Pulmonary artery endothelial cell (primary cell): ENCODE data around the gene LDHAL6A. TPM values are rescaled to one million over a fixed set of nuclear protein-coding genes. Genes with fewer than 3 reads are reported as not detected.
A peak's percentile ranks its signal among the peaks of the same experiment; 100 is the strongest.

Experiments
- DNase-seq: peaks from one replicate; pipeline ENCODE4 v3.0.0-alpha.2; 2011; ENCODE audit warnings: low read depth, low spot score
- total RNA-seq: library from RNA; depleted of rRNA; stranded (reverse); fragments of >200 nt; gene quantifications from 2 replicates; pipeline ENCODE4 v1.2.3, GENCODE V29; 2014

LDHAL6A gene
- total RNA-seq, 1 donor from 2014 or later, result not detected

DNA sequence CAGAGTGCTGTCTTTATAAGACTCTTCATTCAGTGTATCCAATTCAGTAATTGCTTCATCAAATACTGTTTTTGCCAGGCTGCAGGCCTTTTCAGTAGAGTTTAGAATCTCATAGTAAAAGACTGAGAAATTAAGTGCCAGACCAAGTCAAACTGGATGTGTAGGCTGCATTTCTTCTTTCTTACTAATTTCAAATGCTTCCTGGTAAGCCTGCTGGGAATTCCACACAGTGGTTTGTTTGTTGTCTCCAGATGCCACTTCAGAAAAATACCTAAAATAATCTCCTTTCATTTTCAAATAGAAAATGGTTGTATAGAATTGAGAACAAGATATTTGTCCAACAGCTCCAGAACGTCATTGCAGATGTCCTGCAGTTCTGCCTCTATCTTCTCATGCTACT, 34.7 kb downstream of the LDHAL6A start:
- DNase-seq, result no peak

GRCh38 chr11:18490736-18491485, 35.3 kb downstream of the LDHAL6A start:
- DNase-seq, result no peak

- no peak for DNase-seq
Observed at GRCh38 chr11:18491924-18492323, 36.3 kb downstream of the LDHAL6A start.

- no peak for DNase-seq
Observed at GRCh38 chr11:18492888-18493287, 37.2 kb downstream of the LDHAL6A start.

GRCh38 chr11:18493310-18493709, 37.7 kb downstream of the LDHAL6A start:
- DNase-seq, result no peak

DNA sequence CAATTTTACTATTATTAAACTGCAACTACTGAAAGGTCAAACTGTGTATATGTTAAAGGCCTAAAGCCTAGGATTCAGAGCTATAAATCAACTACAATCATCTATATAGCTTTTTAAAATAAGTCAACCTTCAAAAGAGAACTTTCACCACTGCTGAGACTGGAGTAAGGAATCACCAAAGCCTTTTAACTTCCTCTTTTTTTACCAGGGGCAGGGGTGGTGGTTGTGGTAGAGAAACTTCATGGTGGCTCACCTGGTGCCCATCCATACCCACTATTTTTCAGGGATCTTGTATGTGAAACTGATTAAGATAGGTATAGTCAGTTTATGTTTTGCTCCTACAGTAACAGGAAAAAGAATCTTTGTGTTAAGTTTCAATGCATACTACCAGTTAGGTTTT, 39.6 kb downstream of the LDHAL6A start:
- DNase-seq, result no peak

- no peak for DNase-seq
Observed at GRCh38 chr11:18495703-18496102, 40.0 kb downstream of the LDHAL6A start.

DNA sequence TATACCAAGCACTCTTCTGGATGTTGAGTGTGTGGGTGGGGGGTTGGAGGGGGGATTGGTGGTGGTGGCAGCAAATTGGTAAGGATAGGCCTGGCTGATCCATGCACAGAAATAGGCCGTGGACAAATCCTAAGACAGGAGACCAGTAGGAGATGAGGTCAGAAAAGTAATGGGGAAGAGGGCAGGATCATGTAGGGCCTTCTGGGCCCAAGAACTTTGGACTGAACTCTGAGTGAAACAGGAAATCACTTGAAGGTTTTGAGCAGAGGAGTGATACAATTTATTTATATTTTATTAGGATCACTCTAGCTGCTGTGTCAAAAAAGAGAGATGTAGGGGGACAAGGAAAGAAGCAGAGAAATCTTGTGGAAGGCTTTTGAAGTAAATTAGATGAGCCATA, 42.4 kb downstream of the LDHAL6A start:
- no peak for DNase-seq

GRCh38 chr11:18501629-18502028, 46.0 kb downstream of the LDHAL6A start:
- no peak for DNase-seq

- DNase-seq, result no peak
Observed at GRCh38 chr11:18502352-18502751, 46.7 kb downstream of the LDHAL6A start.

DNA sequence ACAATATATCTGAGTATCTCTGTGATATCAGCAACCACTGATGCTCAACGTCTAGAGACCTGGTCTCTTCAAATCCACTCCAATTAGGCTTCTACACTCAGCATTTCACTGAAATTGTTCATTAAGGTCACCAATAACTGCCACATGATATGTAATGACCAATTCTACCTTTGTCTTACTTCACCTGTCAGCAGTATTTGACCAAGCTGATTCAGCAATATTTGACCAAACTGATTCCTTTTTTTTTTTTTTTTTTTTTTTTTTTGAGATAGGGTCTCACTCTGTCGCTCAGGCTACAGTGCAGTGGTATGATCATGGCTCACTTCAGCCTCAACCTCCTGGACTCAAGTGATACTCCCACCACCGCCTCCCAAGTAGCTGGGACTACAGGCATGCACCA, 65.5 kb downstream of the LDHAL6A start:
- no peak for DNase-seq

DNA sequence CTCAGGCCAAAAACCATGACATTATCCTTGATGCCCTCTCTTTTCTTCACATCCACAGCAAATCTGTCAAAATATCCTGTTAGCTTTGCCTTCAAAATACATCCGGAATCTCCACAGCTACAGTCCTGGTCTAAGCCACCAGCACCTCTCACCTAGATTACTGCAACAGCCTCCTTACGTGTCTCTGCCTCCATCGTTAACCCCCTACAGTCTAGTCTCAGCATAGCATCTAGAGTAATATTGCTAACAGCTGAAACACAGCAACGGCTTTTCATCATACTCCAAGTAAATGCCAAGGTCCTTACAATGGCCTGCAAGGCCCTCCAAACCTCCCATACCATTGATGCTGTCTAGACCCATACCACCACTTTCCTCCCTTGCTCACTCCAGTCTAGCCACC, 66.7 kb downstream of the LDHAL6A start:
- no peak for DNase-seq

GRCh38 chr11:18523084-18523483, 67.4 kb downstream of the LDHAL6A start:
- DNase-seq, result no peak

DNA sequence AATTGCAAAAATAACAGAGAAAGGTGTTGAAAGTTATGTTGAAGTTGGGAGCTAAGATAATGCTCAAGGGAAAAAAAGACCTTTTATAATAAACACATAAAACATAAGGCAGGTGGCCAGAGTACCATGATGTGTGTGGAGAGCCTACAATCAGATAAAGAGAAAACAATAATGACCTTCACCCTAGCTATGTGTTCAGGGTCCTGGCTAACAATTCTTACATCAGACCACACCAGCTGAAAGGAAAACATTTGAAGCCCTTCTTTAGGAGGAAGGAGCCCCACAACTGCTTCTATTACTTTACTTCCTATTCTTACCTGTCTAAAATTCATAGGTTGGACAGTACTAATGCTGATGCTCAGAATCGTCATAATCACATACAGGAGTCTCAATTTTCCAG, 68.6 kb downstream of the LDHAL6A start:
- DNase-seq, result no peak

DNA sequence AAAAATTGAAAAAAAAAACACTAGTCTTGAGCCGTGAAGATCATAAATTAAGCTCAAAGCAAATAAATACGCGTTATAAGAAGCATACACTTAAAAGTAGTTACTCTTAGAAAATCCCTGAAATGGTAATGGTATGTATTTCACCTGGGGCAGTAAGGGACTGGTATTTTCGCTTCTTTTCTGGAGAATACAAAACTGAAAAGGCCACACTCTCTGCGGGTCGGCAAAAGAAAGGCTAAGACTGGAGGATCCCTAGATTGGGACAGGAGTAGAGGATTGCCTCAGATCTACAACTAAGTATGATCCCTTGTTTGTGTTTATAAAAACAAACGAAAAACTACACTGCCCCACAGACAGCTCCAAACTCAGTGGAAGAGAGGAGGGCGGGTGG, 70.5 kb downstream of the LDHAL6A start:
- no peak for DNase-seq

GRCh38 chr11:18526521-18527296, 71.1 kb downstream of the LDHAL6A start, which contains the start of gene TSG101:
Gene TSG101 (minus strand): TSS chr11:18526942. CDS start chr11:18526816, 126 bp downstream.
- peak; percentile 87 for DNase-seq

GRCh38 chr11:18527512-18527911, 71.9 kb downstream of the LDHAL6A start:
- no peak for DNase-seq

Other genes with a start within 250 kb of the LDHAL6A start
- gene SAA4, start 219.1 kb upstream of the LDHAL6A start, total RNA-seq, result not detected in 2 replicates
- not detected in 2 replicates for gene SAA2, start 207.2 kb upstream of the LDHAL6A start, total RNA-seq
- not detected in 2 replicates for gene SAA1, start 189.6 kb upstream of the LDHAL6A start, total RNA-seq
- 26.6 and 33.8 TPM in 2 replicates for gene HPS5, start 133.7 kb upstream of the LDHAL6A start, total RNA-seq
- gene GTF2H1, start 133.3 kb upstream of the LDHAL6A start, total RNA-seq, result 52.4 and 60.7 TPM in 2 replicates
- gene LDHA, start 61.3 kb upstream of the LDHAL6A start, total RNA-seq, result 695 and 699 TPM in 2 replicates
- gene LDHC, start 43.5 kb upstream of the LDHAL6A start, total RNA-seq, result not detected in 2 replicates
- gene TSG101, start 71.1 kb downstream of the LDHAL6A start, total RNA-seq, result 38.7 and 51.8 TPM in 2 replicates
- 20.6 and 26.5 TPM in 2 replicates for gene UEVLD, start 132.9 kb downstream of the LDHAL6A start, total RNA-seq
- gene MISFA, start 143.9 kb downstream of the LDHAL6A start, total RNA-seq, result 0.28 and 0.46 TPM in 2 replicates
- 14.4 and 19.0 TPM in 2 replicates for gene SPTY2D1, start 178.5 kb downstream of the LDHAL6A start, total RNA-seq
- gene TMEM86A, start 242.9 kb downstream of the LDHAL6A start, total RNA-seq, result 0.92 and 2.4 TPM in 2 replicates